ENCODE data around the gene PPP1R3G. TPM values are rescaled to one million over a fixed set of nuclear protein-coding genes. Genes with fewer than 3 reads are reported as not detected.
A peak's percentile ranks its signal among the peaks of the same experiment; 100 is the strongest.

PPP1R3G gene
- total RNA-seq, 1 donor from 2014 or later = 1.7 TPM

GRCh38 chr6:5089481-5090438 is 4.6 kb downstream of the PPP1R3G start:
- no peak for ATAC-seq
- DNase-seq (ENCODE audit: low spot score) = no peak
- intact Hi-C loops (cut with DNase I) = no loop called here

GRCh38 chr6:5090603-5091002 is 5.5 kb downstream of the PPP1R3G start:
- DNase-seq (ENCODE audit: low spot score) = no peak
- no peak for ATAC-seq
- intact Hi-C loops (cut with DNase I) = no loop called here

- ATAC-seq (no peak), DNase-seq (ENCODE audit: low spot score) (no peak)
- intact Hi-C loops (cut with DNase I) = no loop called here
These were observed 6.3 kb downstream of the PPP1R3G start for GRCh38 chr6:5091210-5092069.

GRCh38 chr6:5093231-5094015 is 8.3 kb downstream of the PPP1R3G start:
- intact Hi-C loops (cut with DNase I) = no loop called here
- ATAC-seq = no peak
- no peak for DNase-seq (ENCODE audit: low spot score)

GRCh38 chr6:5094327-5094726 is 9.2 kb downstream of the PPP1R3G start:
- intact Hi-C loops (cut with DNase I) = no loop called here
- DNase-seq (ENCODE audit: low spot score) (no peak), ATAC-seq (peak; percentile 87)

GRCh38 chr6:5095236-5095635 is 10.1 kb downstream of the PPP1R3G start:
- intact Hi-C loops (cut with DNase I) = no loop called here
- DNase-seq (ENCODE audit: low spot score) (no peak), ATAC-seq (no peak)

- ATAC-seq (no peak), DNase-seq (ENCODE audit: low spot score) (no peak)
- intact Hi-C loops (cut with DNase I) = no loop called here
These were observed 11.3 kb downstream of the PPP1R3G start for GRCh38 chr6:5096482-5096881.

GRCh38 chr6:5098501-5099270 is 13.5 kb downstream of the PPP1R3G start:
- ATAC-seq (no peak), DNase-seq (ENCODE audit: low spot score) (peak; percentile 37)
- intact Hi-C loops (cut with DNase I) = no loop called here

- ATAC-seq (no peak), DNase-seq (ENCODE audit: low spot score) (peak; percentile 2)
- intact Hi-C loops (cut with DNase I) = no loop called here
These were observed 14.4 kb downstream of the PPP1R3G start for GRCh38 chr6:5099537-5099936.

GRCh38 chr6:5100806-5101205 is 15.7 kb downstream of the PPP1R3G start:
- DNase-seq (ENCODE audit: low spot score) (peak; percentile 26), ATAC-seq (no peak)
- intact Hi-C loops (cut with DNase I) = no loop called here

- DNase-seq (ENCODE audit: low spot score) = peak; percentile 12
- ATAC-seq = no peak
- intact Hi-C loops (cut with DNase I) = no loop called here
These were observed 17.3 kb downstream of the PPP1R3G start for GRCh38 chr6:5102267-5102970.

GRCh38 chr6:5103250-5103649 is 18.1 kb downstream of the PPP1R3G start:
- intact Hi-C loops (cut with DNase I) = no loop called here
- ATAC-seq (no peak), DNase-seq (ENCODE audit: low spot score) (peak; percentile 30)

- ATAC-seq (no peak), DNase-seq (ENCODE audit: low spot score) (peak; percentile 6)
- intact Hi-C loops (cut with DNase I) = no loop called here
These were observed 19.5 kb downstream of the PPP1R3G start for GRCh38 chr6:5104667-5105066.

- ATAC-seq = no peak
- peak; percentile 28 for DNase-seq (ENCODE audit: low spot score)
- intact Hi-C loops (cut with DNase I) = no loop called here
These were observed 20.0 kb downstream of the PPP1R3G start for GRCh38 chr6:5105146-5105545.

- ATAC-seq = no peak
- intact Hi-C loops (cut with DNase I) = no loop called here
- peak; percentile 32 for DNase-seq (ENCODE audit: low spot score)
These were observed 22.2 kb downstream of the PPP1R3G start for GRCh38 chr6:5107341-5107740.

- DNase-seq (ENCODE audit: low spot score) = no peak
- intact Hi-C loops (cut with DNase I) = no loop called here
- no peak for ATAC-seq
These were observed 22.9 kb downstream of the PPP1R3G start for GRCh38 chr6:5108068-5108467.

GRCh38 chr6:5108536-5109150 is 23.5 kb downstream of the PPP1R3G start:
- ATAC-seq (no peak), DNase-seq (ENCODE audit: low spot score) (no peak)
- intact Hi-C loops (cut with DNase I) = no loop called here
